Measurements from ENCODE around the gene AGTR1.

The AGTR1 gene

GRCh38 chr3:148718982-148719862 lies 21.5 kb downstream of the AGTR1 start:
- peak; percentile 5 for DNase-seq (ENCODE audit: low spot score)

DNA sequence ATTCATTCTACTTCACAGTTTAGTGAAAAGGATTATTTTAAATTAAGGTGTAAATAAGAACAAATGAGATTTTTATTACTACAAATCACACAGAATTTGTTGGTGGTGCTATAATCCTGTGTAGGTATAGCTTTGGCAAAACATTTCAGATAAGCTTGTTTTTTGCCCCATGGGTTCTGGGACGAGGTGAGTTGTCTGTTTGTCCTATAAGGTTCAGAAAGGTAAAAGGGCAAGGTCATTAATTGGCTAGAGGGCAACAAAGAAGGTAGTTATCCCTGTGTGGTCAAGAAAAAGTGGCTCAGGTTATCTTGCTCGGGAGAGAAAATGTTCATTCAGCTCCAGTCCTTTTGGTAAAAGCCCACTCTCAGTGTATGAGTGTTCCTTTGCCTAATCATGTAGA lies 23.2 kb downstream of the AGTR1 start:
- no peak for DNase-seq (ENCODE audit: low spot score)

- no peak for DNase-seq (ENCODE audit: low spot score)
Measured at GRCh38 chr3:148723631-148724030, 25.9 kb downstream of the AGTR1 start.

DNA sequence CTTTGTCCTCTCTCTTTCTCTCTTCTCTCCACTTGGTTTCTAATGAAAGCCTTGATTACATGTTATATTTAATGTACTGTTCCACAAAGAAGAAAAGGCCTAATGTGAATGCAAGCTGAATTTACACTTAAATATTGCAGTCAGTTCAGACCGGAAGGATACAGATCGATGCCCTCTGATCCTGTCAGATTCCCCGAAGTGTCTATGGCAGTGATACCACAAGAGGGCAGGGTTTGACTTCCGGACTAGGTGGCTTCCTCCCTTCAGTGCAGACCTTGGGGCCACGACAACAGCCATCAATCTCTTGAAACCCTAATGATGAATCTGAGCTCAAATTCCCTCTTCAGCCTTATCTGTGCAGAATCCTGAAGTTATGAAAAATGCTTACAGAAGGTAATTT lies 29.5 kb downstream of the AGTR1 start:
- peak; percentile 41 for DNase-seq (ENCODE audit: low spot score)

- DNase-seq (ENCODE audit: low spot score): no peak
Measured at GRCh38 chr3:148728753-148729152, 31.1 kb downstream of the AGTR1 start.

DNA sequence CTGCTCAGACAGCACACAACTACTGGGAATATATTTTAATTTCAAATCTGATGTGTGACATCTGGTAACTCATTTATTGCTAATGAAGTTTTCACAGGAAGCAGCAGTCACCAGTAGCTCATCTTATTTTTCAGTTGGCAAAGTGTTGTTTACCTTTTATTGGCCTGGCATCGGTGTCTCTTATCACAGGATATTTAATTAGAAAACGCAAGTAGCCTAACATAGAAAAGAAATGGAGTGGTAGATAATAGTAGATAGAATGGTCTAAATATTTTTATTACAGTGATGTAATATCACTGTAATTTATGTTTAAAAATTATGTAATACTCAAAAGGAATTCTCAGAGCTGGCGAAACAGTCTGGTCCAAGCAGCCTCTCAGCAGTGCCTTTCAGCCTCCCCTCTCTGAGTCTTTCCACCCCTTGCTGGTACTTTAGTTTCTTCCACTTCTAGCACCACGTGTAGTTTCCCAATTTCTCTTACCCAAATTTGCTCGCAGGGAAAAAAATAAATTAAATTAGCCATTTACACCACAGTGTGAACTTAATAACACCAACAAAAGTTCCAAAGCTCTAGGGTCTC lies 31.9 kb downstream of the AGTR1 start:
- DNase-seq (ENCODE audit: low spot score): no peak

DNA sequence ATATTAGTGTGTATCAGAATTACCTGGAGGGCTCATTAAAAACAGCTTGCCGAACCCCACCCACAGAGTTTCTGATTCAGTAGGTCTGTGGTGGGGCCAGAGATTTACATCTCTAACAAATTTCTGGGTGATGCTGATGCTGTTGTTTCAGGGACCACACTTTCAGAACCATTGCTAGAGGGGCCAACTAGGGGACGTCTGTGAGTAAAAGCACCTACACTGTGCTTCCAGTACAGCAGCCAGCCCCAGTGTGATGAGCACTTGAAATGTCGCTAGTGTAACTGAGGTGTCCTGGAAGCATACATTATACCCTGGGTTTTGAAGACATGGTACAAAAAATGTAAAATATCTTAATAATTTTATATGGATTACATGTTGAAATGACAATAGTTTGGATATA lies 33.0 kb downstream of the AGTR1 start:
- DNase-seq (ENCODE audit: low spot score): no peak

- DNase-seq (ENCODE audit: low spot score): no peak
Measured at GRCh38 chr3:148735597-148735996, 37.9 kb downstream of the AGTR1 start.

- no peak for DNase-seq (ENCODE audit: low spot score)
Measured at GRCh38 chr3:148736086-148736485, 38.4 kb downstream of the AGTR1 start.

DNA sequence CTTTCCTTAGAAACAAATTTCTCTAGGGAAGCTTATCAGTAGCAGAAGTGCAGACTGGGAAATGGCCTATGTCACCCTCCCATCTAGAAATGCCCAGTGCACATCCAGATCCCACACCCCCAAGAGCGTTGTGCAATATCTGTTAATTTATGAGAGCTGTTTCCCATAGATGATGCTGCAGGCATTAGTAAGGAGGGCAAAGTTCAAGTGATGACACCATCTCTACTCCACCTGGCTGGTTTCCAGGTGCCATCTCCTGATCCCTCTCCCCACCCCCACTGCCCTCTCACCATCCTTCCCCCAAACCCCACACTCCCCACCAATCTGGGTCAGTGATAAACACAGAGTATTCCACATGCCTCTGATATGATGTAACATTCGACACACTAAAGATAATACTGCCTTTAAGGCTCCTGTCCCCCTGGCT lies 39.4 kb downstream of the AGTR1 start:
- peak; percentile 72 for DNase-seq (ENCODE audit: low spot score)

DNA sequence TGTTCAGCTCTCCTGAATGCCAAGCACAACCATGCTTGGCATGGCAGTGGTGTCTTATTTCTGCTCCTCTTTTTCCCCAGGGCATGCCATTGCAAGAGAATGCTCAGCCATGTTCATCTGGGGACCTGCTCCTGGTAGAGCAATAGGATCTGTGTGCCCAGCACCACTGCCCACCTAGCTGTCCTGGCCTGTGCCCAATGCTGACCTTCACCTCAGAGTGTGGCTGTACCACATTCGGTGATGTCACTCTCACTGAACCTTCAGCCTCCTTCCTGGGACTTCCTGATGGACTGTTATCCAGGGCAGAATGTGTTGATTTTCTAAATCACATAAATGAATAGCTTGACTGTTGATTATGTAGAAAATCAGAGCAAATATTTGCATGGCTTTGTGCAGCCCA lies 42.0 kb downstream of the AGTR1 start:
- DNase-seq (ENCODE audit: low spot score): no peak

GRCh38 chr3:148740291-148740690 lies 42.6 kb downstream of the AGTR1 start:
- DNase-seq (ENCODE audit: low spot score): no peak

DNA sequence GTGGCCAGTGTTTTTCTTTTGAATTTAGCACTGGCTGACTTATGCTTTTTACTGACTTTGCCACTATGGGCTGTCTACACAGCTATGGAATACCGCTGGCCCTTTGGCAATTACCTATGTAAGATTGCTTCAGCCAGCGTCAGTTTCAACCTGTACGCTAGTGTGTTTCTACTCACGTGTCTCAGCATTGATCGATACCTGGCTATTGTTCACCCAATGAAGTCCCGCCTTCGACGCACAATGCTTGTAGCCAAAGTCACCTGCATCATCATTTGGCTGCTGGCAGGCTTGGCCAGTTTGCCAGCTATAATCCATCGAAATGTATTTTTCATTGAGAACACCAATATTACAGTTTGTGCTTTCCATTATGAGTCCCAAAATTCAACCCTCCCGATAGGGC lies 43.5 kb downstream of the AGTR1 start:
- DNase-seq (ENCODE audit: low spot score): no peak

GRCh38 chr3:148742118-148742517 lies 44.4 kb downstream of the AGTR1 start:
- DNase-seq (ENCODE audit: low spot score): no peak

GRCh38 chr3:148746053-148746452 lies 48.4 kb downstream of the AGTR1 start:
- DNase-seq (ENCODE audit: low spot score): no peak

DNA sequence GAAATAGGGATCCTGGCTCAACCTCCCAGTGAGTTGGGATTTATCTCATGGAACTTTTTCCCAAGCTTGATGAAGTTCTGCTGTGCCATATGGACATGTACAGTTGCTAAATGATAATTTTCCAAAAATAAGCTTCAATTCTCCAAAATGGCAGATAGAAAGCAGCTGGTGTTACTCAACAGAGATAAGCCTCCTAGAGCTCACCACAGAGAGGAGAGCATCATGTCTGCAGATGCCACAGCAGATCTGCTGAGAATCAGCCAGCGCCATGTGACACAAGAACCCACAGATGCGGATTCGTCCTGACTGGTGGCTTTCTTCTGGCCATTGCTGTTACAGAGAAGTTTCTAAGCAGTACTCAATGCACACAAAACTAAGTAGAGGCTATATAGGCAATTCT lies 50.6 kb downstream of the AGTR1 start:
- DNase-seq (ENCODE audit: low spot score): no peak

DNA sequence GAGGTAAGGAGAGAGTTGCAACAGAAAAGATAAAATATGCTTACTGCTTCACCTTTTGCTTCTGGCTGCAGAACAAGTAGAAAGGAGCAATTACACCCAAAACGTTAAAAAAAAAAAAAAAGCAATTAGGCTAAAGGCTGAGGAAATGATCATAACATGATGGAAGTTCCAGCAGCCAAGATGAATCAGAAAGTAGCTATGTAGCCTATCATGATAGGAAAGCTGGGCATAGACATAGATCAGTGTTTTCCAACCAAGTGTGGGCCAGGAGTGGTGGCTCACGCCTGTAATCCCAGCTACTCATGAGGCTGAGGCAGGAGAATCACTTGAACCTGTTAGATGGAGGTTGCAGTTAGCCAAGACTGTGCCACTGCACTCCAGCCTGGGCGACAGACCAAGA lies 52.6 kb downstream of the AGTR1 start:
- no peak for DNase-seq (ENCODE audit: low spot score)

GRCh38 chr3:148751461-148751860 lies 53.8 kb downstream of the AGTR1 start:
- DNase-seq (ENCODE audit: low spot score): no peak

- DNase-seq (ENCODE audit: low spot score): peak; percentile 34
Measured at GRCh38 chr3:148753385-148753784, 55.7 kb downstream of the AGTR1 start.

DNA sequence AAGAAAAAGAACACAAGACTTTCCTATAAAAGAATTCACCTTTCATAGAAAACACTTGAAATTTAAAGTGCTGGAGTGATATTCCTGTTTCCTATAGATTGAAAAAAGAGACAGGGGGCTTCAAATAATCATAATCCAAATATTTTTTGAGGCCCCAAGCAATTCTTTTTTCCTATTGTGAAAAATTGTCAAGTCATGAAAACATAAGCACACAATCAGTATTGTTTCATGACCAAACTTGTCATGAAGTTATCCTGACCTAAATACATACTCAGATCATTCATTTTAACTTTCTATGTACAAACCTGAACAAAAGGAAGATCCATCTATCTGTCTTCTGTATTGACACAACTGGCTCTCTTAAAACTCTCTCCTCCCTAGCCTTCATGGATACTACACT lies 57.9 kb downstream of the AGTR1 start:
- no peak for DNase-seq (ENCODE audit: low spot score)

DNA sequence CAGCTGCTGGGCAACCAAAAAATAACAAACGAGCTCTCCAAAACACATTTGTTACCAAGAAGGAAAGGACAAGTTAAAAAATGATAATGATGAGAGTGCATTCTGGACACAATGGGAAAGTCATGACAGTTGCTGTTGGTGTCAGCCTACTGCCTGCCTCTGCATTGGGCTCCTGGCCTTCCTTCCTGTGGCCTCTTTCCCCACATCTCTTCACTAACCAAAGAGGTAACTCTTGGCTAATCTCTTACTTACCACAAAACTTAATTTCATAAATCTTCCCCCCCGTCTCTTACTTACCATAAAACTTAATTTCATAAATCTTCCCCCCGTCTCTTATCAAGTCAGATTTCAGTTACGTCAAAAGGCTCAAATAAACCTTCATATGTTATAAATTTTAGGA lies 58.6 kb downstream of the AGTR1 start:
- no peak for DNase-seq (ENCODE audit: low spot score)

GRCh38 chr3:148757238-148758215 lies 59.8 kb downstream of the AGTR1 start:
- DNase-seq (ENCODE audit: low spot score): no peak
